ELF-1 (cell line): ENCODE measurements around the gene GLIS1.

Source experiments
- DNase-seq: peaks from one replicate; pipeline ENCODE4 v3.0.0-alpha.2; 2016; ENCODE audit warnings: low read depth, low spot score

Gene GLIS1

DNA sequence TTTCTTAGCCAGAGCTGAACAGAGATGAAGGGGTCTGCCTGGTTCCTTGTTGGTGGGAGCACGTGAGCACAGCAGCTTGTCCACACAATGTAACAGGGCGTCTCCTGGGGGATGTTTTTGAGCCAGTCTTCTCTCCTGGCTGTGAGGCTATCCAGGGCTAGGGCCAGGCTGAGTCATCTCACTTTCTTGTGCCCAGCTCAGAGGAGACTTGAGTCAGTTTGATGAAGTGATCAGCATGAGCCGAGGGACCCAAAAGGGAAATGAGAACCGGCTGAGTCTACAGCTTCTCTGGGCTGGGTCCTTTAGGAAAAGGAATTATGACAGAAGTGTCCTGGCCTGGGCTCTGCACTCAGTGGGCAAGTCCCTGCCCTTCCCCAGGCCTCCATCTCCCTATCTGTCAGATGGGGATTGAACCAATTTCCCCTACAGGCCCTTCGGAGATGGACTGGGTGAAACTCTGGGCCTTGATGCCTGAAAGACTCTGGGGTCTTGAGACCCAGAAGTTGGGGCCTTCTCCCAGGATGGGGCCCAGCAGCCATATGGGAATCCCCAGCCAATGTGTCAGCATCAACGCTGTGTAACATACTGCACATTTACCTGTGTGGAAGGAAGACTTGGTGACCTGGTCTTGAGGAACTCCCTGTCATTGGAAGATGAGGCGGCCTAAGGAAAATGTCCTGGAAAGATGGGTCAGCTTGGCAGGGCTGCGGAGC lies 243.2 kb downstream of the GLIS1 start:
- DNase-seq: no peak

DNA sequence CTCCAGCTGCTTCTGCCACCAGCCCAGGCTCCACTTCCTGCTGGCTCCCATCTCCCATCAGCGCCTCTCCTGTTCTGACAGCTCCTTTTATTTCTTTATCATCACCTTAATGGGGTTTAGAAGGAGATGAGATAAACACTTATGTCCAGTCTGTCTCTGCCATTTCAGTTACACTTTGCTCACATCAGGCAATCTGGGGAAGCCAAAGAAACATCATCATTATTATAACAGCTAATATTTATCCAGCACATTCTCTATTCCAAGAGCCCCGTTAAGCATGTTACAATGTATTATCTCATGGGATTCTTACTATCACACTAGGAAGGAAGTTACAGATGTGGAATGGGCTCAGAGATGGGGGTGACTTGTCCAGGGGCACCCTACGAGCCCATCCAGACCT lies 248.6 kb downstream of the GLIS1 start:
- no peak for DNase-seq

DNA sequence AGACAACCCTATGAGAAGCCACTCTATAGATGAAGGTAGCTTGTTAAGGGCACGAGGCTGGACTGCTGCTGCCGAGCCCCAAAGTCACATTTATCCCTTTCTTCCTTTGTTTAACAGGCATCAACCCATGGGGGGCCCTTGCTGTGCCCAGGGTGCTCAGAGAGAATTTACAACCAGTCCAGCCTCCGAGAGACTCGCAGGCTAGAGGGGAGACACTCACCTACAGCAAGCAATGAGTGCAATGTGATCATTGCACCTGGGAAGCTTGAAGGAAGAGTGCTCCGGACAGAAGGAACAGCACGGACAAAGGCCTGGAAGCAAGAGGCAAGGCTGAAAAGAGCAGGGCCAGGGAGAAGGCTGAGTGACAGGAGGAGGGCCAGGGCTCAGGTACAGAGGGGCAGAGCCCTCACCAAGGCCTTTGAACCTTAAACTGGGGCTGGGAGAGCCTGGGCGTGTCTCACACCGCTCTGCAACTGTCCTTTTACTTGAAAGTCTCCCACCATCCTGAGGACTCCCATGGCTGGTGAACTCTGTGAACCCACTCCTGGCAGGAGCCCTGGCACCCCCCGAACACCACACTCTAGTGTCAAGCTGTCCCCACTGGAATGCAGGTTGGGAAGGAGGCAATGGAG lies 252.5 kb downstream of the GLIS1 start:
- DNase-seq: no peak

DNA sequence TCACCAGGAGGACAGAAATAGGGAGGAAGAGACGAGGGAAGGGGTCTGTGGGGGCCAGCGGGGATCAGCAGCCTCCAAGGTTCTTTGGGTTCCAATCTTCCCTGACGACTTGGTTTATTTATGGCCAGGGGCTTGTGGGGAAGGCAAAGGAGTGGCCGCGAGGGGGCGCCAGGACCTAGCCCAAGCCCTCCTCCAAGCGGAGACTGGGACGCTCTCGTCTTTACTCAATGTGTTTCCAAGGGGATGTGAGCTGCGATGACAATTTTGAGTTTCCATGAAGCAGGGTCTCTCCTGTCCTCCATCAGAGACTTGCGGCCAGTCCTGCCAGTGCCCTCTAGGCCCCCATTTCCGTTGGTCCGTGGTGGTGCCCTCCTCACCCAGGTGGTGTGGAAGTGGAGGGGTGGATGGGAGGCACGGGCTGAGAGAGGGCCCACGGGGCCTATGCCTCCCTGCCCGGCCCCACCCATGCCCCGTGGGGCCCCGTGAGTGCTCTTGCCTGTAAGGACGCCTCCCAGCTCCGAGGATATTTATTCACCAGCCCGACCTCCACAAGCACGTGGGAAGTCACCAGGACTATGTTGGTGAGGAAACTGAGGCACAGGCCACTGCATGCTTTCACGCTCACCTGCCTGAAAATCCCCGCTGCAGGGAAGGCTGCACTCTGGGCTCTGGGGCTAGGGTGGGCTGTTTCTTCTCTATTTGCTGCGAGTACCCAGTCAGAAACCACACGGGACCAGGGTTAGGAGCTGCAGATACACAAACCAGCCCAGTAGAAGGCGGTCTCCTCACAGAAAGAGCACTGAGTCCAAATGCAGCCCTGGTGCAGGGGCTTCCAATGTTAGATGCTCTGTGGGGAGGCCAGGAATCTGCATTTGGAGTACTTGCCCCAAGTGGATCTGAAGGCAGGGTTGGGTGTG lies 253.2 kb downstream of the GLIS1 start:
- peak; percentile 95 for DNase-seq

DNA sequence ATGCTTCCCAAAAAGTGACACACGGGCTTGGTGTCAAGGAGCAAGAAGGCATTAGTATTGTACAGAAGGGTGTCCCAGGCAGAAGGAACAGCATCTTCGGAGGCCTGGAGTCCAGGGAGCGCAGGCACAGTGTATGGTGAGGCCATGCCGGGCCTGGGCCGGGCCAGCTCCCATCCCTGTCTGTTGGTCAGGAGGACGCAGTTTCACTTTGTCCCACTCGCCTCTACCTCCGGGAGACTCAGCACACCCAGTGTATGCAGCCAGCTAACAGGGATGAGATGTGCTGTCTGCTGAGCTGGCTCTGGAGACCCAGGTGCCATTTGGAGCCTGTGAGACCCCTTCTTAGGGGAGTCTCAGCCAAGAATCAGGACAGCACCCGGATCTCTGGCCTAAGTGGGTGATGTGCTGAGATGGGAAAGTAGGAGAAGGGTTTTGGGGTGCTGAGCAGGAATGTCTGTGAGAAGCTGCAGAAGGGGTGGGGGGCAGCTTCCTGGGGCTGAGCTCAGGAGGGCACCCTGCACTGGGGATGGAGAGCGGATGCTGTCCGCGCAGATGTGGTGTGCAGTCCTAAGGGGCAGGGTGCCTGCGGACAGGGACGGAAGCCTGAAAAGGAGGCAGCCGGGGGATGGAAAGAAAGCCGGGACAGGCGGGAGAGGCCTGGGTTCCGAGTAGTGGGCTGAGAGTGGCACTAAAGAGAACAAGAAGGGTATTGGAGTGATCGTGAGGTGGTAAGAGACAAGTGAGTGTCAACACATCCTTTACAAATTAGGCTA lies 254.1 kb downstream of the GLIS1 start:
- no peak for DNase-seq

DNA sequence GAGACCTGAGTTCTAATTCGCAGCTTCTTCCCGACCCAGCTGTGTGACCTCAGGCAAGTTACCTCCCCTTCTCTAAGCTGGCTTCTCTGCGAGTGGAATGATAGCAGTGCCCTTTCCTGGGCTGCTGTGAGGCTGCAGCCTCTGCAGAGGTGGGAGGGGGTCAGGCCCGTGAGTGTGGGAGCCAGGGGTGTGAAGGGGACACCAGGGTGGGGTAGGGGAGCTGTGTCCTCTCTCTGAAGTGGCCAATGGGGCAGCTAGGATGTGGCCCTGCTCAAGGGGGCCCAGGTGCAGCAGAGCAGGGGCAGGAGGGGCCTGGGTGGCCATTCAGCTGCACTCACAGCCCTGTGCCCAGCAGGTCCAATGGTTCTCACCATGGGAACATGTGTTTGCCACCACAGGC lies 255.3 kb downstream of the GLIS1 start:
- DNase-seq: no peak

DNA sequence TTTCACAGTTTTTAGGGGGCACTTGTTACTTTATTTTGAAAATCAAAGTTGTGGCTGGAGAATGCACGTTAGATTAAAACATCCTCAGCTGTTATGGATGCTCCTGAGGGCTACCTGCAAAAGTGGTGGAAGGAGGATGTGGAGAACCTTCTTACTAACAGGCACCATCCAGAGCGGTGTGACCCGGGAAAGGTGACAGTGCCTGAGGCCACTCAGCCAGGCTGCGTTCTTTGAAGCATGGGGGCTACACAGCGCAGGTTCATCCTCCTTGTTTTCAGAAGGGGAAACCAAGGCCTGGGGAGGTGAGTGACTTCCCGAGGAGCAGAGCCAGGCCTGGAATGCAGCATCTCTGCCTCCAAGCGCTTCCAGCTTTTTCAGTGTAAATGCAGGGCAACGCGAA lies 255.8 kb downstream of the GLIS1 start:
- DNase-seq: no peak

DNA sequence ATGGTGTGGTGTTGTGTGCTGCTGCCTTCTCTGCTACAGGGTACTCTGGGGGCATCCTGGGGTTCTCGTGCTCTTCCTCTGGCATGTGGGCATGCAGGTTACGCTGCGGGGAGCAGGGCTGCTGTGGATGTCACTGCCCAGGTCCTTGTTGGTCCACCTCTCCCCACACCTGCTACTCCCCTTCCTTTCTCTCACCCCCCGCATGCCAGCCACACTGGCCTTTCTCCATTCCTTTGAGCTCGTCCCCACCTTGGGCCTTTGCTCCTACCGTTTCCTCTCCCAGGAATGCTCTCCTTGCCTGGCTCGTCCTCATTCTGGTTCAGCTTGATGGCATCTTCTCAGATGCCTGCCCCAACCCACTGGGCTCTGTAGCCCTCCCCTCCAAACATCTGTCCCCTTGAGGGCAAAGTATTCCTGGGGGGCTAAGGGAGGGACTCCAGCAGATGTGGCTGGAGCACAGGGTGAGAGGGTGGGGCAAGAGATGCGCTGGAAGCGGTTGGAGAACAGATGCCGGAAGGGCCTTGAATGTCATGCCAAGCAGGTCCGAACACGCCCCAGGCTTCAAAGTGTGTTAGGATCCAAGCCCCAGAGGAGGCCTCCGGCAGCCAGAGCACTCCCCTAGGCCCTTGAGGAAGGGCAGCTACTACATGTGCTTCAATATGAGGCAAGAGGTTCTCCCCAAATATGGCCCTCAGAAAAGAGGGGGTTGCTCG lies 256.4 kb downstream of the GLIS1 start:
- no peak for DNase-seq

DNA sequence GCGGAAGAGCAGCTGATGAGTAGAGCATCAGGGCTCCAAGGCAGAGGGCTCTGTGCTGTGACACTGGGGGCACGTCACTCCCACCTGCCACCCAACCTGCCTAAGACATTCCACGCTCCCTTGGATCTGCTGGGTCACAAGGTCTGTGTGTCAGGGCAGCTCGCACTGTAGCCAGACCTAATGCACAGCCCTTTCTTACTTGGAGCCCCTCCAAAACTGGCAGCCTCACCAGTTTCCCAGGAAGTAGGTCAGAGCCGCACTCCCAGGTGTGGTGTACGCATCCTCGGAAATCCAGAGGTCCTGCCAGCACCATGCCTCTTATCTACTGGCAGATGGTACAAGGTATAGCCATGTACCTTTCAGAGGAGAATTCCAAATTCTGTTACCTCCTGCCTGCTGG lies 257.5 kb downstream of the GLIS1 start:
- no peak for DNase-seq

DNA sequence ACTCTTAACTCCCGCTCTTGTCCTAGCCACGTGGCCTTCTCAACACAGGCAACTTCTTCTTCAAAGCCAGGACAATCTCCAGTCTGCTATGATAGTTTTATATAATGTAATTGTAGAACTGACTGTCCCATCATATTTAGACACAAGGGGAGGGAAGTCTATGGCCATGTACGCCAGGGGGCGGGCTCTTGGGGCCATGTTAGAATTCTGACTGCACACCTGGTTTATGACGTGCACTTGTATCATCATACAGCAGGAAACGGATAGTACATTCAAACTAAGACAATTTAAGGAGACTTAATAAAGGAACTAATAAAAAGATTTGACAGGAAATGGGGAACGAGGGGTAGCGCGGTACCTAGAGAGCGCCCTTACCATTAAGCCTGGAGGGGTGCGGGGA lies 258.3 kb downstream of the GLIS1 start:
- DNase-seq: no peak

DNA sequence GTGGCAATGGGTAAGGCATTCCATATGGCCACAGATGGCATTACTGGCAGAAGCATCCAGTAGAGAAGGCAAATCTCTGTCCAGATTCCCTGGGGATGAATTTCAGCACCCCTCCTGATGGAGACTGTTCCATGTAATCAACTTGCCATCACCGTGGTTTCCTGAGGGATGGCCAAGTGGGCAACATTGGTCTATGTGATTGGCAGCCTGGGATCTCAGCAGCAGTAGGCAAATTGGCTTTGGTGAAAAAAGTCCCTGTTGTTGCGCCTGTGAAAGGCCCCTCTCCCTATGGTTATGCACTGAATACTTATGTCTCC lies 260.5 kb downstream of the GLIS1 start:
- no peak for DNase-seq

DNA sequence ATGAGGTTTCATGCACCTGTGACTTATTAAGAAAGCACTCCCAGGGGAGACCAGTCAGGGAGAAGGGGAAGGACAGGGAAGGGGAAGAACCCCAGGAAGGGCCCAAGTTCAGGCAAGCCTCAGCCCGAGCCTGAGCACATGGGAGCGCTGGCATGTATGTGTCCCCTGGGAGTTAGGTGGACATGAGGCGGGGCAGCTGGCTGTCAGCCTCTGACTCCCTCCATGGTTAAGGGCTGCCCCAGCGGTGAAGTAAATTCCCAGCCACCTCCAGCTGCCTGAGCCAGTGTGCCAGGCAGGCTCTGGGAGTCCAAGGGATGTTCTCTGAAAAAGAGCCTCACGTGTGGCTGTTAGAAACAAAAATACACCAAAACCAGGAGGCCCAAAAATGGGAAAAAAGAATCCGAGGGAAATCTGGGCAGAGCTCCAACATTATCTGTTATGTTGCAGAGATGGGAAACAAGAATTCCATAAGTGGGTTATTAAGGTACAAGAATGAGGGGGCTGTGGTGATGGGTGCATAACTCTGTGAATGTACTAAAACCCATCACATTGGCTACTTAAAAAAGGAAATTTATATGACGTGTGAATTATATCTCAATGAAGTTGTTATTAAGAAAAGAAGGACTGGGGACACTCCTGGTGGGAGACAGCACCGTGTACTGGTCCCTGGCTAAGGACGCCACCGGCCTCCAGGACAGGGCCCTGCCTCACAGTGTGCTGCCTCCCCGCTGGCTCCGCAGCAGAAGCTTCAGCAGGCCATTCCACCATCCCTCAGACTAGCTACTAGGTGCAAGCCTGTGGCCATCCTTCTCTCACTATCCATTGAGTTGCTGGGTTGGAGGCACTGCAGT lies 261.1 kb downstream of the GLIS1 start:
- DNase-seq: no peak

DNA sequence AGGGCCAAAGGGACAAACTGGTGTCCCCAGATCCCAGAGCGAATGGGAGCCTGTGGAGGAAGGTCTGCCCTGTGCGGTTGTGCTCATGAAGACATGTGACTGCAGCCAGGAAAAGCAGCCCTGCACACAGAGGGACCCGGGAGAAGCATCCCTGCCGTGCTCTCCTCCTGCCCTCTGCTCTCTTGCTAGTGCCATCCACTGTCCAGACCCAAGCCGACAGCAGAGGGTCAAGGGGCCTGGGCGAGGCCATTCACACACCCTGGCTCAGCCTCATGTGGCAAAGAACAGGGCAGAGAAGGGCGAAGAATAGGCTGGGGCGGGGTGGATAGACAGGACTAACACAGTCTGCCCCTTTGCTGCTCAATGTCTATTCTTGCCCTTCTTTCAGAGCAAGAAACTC lies 262.4 kb downstream of the GLIS1 start:
- no peak for DNase-seq

DNA sequence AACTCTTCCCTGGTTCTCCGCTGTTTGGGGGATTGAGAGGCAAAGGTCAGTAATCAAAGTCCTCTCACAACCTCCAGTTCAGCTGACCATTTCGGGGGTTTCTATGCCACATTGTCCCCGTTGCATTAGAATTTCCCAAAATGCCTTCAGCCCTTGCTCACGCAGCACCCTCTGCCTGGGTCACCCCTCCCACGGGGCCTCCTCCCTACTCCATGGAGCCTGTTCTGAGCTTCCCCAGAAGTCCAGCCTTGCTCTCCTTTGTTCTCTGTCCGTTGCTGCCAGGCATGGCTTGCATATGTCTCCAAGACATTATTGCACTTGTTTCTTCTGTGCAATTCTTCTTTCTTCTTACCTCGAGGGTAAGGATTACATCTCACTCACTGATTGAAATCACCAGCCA lies 263.3 kb downstream of the GLIS1 start:
- DNase-seq: no peak

DNA sequence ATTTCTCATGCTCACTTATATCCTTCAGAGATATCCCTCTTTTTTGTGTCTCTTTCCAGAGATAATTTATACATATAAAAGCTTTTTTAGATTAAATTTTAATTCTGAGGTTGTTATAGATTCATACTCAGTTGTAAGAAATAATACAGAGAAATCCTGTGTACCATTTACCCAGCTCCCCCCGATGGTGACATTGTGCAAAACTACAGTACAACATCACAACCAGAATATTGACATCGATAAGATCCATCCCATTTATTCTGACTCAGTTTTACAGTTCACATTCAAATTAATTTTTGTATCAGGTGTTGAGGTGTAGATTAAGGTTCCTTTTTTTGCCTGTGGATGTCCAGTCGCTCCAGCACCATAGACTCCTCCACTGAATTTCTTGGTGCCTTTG lies 265.5 kb downstream of the GLIS1 start:
- DNase-seq: no peak

DNA sequence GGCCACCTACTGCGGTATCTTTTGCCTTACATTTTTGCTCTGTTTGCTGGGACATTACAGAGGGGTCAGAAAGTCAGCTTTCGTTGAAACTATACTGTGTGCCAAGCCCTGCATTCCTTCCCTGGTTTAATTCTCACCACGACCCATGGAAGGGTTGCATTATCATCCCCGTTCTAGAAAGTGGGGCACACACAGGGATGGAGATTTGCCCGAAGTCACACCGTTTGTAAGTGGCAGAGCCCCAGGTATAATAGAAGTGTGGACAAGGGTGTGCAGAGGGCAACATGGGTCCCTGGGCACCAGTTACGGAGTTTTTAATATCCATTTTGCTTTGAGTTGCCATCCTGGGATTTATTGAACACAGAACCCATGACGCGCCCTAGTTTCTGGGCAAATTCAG lies 268.0 kb downstream of the GLIS1 start:
- DNase-seq: no peak

DNA sequence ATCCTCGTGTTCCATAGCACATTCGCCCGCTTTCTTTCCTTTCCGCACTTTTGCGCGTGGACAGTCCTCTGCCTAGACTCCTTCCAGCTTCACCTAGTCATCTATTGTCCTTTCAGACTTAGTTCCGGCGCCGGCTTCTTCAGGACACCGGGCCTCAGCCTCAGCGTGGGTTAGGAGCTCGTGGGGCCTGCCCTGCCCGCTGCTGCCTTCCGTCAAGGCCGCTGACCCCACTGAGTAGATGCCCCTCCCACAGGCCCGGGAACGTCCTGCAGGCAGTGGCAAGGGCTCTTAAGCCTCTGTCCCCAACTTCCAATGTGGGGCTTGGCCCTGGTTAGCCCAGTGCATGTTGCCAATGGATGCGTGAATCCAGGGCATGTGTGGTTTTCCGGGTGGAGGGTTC lies 268.4 kb downstream of the GLIS1 start:
- no peak for DNase-seq

DNA sequence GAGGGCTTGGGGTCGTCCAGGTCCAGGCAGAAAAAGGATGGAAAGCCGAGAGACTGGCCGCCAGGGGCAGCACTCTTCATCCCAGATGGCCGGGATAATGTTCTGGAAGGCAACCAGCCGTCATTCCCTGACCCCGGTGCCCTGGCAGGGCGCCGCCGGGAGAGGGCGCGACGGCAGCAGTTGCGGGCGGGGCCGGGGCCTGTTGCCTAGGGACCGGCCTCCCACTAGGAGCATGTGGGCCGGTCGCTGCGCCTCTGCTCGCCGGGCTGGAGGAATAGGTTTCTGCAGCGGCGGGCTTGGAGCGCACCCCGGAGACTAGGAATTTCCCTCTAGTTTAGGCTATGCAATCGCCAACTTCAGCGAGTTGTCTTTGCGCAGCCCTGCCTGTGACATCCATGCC lies 268.8 kb downstream of the GLIS1 start:
- peak; percentile 98 for DNase-seq

DNA sequence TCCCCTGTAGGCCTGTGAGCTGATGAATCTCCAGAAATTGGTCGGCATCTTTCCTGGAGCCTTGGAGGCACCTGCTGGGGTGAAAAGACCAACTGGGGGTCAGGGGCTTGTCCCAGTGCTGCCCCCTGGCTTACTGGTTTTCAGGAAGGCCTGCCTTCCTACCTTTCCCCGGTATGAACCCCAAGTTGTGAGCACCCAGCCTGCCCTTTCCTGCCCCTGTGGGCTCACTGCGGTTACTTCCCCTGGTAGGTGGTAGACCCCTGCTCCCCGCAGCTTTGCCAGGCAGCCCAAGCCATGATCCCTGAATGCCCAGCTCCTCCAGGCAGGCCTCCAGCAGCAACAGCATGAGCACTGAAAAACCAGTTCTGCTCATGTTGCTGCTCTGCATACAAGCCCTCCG lies 269.6 kb downstream of the GLIS1 start:
- no peak for DNase-seq

DNA sequence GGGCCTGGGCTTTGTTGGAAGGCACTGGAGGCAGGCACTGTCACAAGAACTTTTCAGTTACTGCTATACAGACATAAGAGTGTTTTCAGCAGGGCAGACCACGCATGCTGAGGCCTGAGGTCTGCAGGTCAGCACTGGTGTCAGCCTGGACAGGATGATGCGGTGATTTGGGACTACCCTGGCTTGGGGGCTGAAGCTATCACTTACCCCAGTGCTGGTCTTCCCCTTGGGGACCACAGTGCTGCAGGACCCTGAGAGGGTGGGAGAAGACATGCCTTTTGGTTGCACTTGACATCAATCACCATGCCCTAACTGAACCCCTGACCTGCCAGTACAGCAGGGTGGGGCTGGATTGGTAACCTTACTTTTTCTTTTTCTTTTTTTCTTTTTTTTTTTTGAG lies 270.6 kb downstream of the GLIS1 start:
- DNase-seq: no peak

DNA sequence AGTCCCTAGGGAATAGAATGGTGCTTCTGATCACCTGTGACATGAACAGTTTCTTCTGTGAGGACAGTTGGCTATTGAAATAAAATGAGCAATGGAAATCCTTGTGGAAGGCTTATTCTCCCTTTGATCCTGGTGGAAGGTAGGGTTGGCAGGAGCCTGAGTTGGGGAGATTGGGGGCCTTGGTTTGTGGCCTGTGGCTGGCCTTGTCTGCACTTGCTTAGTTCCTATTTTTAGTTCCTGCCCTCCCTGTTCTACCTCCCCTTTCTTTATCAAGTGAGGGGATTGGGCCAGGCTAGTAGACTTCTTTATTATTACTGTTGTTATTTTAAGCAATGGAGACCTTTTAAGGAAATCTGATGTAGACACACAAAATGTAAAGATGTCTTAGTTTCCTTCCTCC lies 271.6 kb downstream of the GLIS1 start:
- DNase-seq: no peak
